Measurements from ENCODE around the gene SMCP. TPM values are rescaled to one million over a fixed set of nuclear protein-coding genes. Genes with fewer than 3 reads are reported as not detected.

SMCP gene, protein sequence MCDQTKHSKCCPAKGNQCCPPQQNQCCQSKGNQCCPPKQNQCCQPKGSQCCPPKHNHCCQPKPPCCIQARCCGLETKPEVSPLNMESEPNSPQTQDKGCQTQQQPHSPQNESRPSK
- total RNA-seq (2021) (not detected in 2 replicates), Bru-seq, nascent RNA (not detected), BruChase-seq, experiment 1, labeled RNA remaining after a 2-hour chase (not detected), BruChase-seq, experiment 2, labeled RNA remaining after a 6-hour chase (not detected)
- long read RNA-seq, result 0 reads

DNA sequence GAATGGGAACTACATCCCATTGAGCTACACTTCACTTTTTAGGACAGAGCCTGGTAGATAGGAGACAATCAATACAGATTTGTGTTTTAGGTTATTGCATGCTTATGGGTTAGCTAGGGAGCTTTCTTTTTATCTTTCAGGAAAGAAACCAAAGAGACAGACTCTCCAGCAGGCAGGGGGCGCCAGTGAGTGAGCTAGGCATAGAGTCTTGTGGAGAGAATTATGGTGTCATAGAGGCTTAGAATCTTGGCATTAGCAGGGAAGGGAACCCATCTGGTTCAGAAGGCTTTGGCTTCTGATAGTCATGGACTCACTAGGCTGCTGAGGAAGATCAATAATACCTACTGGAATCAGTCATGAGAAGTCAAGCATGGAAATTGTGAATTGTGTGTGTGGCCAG lies at the start of gene SMCP:
SMCP (plus strand) TSS at position 281 of the 400 bp plus-strand sequence. CDS start 6,101 bp downstream, outside the sequence.
- Histone ChIP-seq H3K4me3 (ENCODE audit: low read depth, low read length, poor library complexity, severe bottlenecking) (no peak within 1 kb of the TSS), H3K36me3 (ENCODE audit: insufficient read depth, low read length, poor library complexity, severe bottlenecking) (no peaks in the 10 kb centered on the region), H3K27me3 (replicated peaks; ENCODE audit: insufficient read depth, low read depth, low read length, poor library complexity) (no peaks in the 10 kb centered on the region), H3K4me1 (ENCODE audit: insufficient read depth, low read length, poor library complexity, severe bottlenecking) (no peaks in the 10 kb centered on the region), H3K9me3 (ENCODE audit: low read depth, low read length, poor library complexity, severe bottlenecking) (no peaks in the 10 kb centered on the region), H3K27ac (ENCODE audit: low read depth, low read length, poor library complexity, severe bottlenecking) (no peak within 1 kb of the TSS)
- DNase-seq (ENCODE audit: low spot score), result peak; percentile 46
- intact Hi-C loops (cut with micrococcal nuclease; ENCODE audit: unreplicated experiment), result loop anchor here (10.0 kb wide), 2 partner anchors 177 to 317 kb away; partner anchors contain the start of gene SPRR2A
- CTCF ChIA-PET, result interaction anchor here (0.8 kb wide), 1 partner anchor 155 kb away, joined by 3 read pairs; no protein-coding TSS in a partner anchor
- POLR2A ChIA-PET (ENCODE audit: low non-redundant PET), result no interaction called here
- TF ChIP-seq, protein P1, sequence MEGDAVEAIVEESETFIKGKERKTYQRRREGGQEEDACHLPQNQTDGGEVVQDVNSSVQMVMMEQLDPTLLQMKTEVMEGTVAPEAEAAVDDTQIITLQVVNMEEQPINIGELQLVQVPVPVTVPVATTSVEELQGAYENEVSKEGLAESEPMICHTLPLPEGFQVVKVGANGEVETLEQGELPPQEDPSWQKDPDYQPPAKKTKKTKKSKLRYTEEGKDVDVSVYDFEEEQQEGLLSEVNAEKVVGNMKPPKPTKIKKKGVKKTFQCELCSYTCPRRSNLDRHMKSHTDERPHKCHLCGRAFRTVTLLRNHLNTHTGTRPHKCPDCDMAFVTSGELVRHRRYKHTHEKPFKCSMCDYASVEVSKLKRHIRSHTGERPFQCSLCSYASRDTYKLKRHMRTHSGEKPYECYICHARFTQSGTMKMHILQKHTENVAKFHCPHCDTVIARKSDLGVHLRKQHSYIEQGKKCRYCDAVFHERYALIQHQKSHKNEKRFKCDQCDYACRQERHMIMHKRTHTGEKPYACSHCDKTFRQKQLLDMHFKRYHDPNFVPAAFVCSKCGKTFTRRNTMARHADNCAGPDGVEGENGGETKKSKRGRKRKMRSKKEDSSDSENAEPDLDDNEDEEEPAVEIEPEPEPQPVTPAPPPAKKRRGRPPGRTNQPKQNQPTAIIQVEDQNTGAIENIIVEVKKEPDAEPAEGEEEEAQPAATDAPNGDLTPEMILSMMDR (conservative IDR thresholded peaks at IDR 0.05; ENCODE audit: low read depth, low read length), result peak; percentile 60
- TF ChIP-seq EZH2 (IDR thresholded peaks at IDR 0.05; ENCODE audit: borderline replicate concordance, low read depth, low read length, poor library complexity, severe bottlenecking), result no peak
- BruUV-seq (replicated peaks), result no TSS peak

DNA sequence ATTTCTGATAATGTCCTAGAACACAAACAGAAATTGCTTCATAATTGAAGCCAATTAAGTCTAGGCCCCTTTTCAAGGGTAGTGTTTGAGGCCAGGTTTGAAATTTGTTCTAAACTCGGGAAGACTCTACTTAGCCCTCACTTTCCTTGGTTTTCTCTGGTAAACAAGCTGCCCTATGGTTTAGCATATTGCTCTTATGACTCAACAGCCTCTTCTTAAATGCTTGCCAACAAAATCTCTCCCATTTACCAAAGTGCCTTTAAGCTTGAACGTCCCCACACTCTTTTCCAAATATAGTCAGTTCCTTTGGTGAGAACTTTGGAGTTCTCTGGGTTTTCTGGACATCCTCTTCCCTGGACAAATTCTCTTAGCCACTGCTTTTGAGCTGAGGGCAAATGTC lies 41.3 kb upstream of the SMCP start:
- Histone ChIP-seq H3K4me3 (ENCODE audit: low read depth, low read length, poor library complexity, severe bottlenecking) (no peak overlapping the region), H3K27me3 (replicated peaks; ENCODE audit: insufficient read depth, low read depth, low read length, poor library complexity) (peaks cover 9% of the 10 kb centered on the region), H3K9me3 (ENCODE audit: low read depth, low read length, poor library complexity, severe bottlenecking) (no peaks in the 10 kb centered on the region), H3K36me3 (ENCODE audit: insufficient read depth, low read length, poor library complexity, severe bottlenecking) (no peaks in the 10 kb centered on the region), H3K4me1 (ENCODE audit: insufficient read depth, low read length, poor library complexity, severe bottlenecking) (no peaks in the 10 kb centered on the region), H3K27ac (ENCODE audit: low read depth, low read length, poor library complexity, severe bottlenecking) (no peak overlapping the region)
- intact Hi-C loops (cut with micrococcal nuclease; ENCODE audit: unreplicated experiment), result no loop called here
- TF ChIP-seq, protein P1 (conservative IDR thresholded peaks at IDR 0.05; ENCODE audit: low read depth, low read length), result no peak
- no peak for TF ChIP-seq EZH2 (IDR thresholded peaks at IDR 0.05; ENCODE audit: borderline replicate concordance, low read depth, low read length, poor library complexity, severe bottlenecking)
- ChIA-PET POLR2A (ENCODE audit: low non-redundant PET) (no interaction called here), CTCF (no interaction called here)
- no peak for DNase-seq (ENCODE audit: low spot score)
- BruUV-seq (replicated peaks), result no TSS peak

DNA sequence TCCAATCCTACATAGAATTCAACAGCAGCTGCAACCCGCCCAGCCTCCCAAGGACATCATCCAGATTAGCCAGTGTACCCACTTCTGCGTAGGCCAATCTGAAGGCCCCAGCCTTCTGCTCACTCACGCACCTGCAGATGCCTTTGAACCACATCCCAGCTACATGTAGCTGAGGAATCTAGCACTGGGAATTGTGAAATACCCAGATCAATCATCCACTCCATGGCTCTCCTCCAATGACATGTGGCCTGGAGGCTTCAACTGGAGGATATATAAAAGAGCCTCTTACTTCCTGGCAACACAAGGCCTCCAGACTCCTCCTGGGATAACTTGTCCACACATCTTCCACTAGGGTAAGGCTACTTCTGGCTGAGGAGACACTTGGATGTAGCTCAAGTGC lies 35.6 kb upstream of the SMCP start, which contains the start of gene LCE6A:
LCE6A (plus strand) TSS at position 301 of the 400 bp plus-strand sequence. CDS start 665 bp downstream, outside the sequence.
- no peak within 1 kb of the TSS for H3K4me3 ChIP-seq (ENCODE audit: low read depth, low read length, poor library complexity, severe bottlenecking)
- TF ChIP-seq, protein P1 (conservative IDR thresholded peaks at IDR 0.05; ENCODE audit: low read depth, low read length), result no peak
- TF ChIP-seq EZH2 (IDR thresholded peaks at IDR 0.05; ENCODE audit: borderline replicate concordance, low read depth, low read length, poor library complexity, severe bottlenecking), result no peak
- no peaks in the 10 kb centered on the region for H3K4me1 ChIP-seq (ENCODE audit: insufficient read depth, low read length, poor library complexity, severe bottlenecking)
- intact Hi-C loops (cut with micrococcal nuclease; ENCODE audit: unreplicated experiment), result no loop called here
- ChIA-PET CTCF (no interaction called here), POLR2A (ENCODE audit: low non-redundant PET) (no interaction called here)
- DNase-seq (ENCODE audit: low spot score), result no peak
- no peaks in the 10 kb centered on the region for H3K36me3 ChIP-seq (ENCODE audit: insufficient read depth, low read length, poor library complexity, severe bottlenecking)
- H3K27ac ChIP-seq (ENCODE audit: low read depth, low read length, poor library complexity, severe bottlenecking), result no peak within 1 kb of the TSS
- H3K27me3 ChIP-seq (replicated peaks; ENCODE audit: insufficient read depth, low read depth, low read length, poor library complexity), result peaks cover 11% of the 10 kb centered on the region
- no peaks in the 10 kb centered on the region for H3K9me3 ChIP-seq (ENCODE audit: low read depth, low read length, poor library complexity, severe bottlenecking)
- BruUV-seq (replicated peaks), result no TSS peak
